Superior temporal gyrus (tissue), 1 donor: ENCODE measurements around the gene TBC1D5.
"Not testable (repeated sequence)": the region's sequence is repeated elsewhere in the genome, so short reads cannot be mapped to it uniquely, and the experiment has no call there.

Source experiments
- DNase-seq: peaks from one replicate; pipeline ENCODE4 v3.0.0-alpha.2; 2016; ENCODE audit errors: extremely low spot score

Gene TBC1D5

DNA sequence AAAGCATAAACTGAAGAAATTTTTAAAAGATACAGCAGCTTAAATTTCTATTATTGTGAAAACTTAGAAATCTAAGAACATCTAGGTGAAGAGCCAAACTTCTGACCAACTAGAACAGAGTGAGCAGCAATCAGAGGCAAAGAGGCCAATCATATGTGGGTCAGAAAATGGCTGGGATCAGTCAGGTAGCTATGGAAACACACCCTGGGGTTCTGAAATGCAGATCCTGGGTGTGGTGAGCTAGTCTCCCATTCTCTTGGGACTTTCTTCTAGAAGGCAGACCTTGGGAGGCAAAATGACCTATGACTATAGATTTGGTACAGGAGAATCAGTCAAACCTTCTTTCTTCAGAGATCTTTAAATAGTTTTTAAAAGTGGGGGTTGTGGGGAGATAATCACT is 385.8 kb downstream of the TBC1D5 start:
- DNase-seq, result no peak

DNA sequence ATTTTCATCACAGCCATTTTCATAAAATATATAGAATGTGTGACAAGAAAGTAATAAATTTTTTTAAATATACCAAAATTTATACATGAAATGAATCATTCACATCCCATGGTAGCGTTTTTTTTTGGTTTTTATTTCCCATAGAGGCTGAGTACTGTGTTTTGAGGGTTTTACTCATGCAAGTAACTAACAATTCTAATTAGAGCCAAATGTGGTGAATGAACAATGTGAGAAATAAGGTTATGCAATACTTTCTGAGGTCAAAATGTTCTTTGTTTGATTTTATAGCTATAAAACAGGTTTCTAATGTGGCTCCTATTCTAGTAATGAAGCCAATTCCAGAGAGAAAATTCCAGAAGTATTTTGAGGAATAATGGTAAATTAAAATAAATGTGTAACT is 386.8 kb downstream of the TBC1D5 start:
- DNase-seq, result no peak

DNA sequence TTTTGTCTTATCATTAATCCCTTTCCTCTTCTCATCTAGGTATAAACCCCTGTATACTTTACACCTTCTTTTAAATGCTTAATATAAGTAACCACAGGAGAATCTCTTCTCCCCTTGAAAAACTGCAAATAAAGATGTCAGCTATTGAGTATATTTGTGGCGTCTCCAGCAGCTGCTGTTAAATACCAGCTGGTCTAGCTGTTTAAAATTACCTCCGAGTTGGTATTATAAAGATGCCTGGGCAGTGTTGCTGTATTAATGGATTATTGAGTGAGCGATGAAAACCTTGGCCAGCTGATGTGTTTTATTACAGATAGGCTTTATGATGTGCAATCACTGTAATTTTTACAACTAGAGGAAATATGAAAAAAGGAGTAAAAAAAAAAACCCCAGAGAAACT is 388.1 kb downstream of the TBC1D5 start:
- no peak for DNase-seq

DNA sequence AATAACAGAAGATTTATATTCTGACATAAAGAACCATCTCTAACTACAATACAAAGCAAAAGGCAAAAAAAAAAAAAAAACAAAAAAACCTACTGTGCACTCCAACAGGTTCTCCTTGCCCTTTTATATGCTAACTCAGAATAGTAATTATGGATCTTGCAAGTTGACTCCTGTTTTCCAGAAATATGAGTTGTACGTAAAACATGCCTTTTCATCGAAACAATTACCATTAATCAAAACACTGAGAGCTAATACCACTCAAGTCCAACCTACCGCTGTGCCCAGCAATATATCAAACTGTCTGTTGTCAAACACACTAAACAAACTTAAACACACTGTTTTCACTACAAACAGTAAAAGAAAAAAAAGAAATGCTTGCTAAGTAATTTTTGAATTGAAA is 389.8 kb downstream of the TBC1D5 start:
- DNase-seq, result no peak

DNA sequence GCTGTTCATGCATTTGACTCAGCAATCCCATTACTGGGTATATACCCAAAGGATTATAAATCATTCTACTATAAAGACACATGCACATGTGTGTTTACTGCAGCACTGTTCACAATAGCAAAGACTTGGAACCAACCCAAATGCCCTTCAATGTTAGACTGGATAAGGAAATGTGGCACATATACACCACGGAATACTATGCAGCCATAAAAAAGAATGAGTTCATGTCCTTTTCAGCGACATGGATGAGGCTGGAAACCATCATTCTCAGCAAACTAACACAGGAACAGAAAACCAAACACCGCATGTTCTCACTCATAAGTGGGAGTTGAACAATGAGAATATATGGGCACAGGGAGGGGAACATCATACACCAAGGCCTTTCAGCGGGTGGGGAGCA is 391.2 kb downstream of the TBC1D5 start:
- DNase-seq, result not testable (repeated sequence)

DNA sequence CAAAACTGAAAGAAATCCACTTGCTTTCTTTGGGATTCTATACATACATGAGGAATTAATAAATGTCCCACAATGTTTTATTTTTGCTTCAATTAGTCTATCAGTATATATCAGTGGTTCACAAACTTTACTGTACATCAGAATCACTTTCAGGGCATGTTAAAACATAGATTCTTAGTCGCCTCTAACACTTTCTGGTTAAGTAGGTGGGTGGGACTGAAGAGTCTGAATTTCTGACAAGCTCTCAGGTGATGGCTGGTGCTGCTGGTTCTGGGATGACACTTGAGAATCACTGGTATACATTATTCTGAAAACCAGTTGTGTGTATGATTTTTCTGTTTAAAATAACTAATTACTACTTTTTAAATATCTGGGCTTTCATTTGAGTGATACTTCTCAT is 393.3 kb downstream of the TBC1D5 start:
- no peak for DNase-seq

DNA sequence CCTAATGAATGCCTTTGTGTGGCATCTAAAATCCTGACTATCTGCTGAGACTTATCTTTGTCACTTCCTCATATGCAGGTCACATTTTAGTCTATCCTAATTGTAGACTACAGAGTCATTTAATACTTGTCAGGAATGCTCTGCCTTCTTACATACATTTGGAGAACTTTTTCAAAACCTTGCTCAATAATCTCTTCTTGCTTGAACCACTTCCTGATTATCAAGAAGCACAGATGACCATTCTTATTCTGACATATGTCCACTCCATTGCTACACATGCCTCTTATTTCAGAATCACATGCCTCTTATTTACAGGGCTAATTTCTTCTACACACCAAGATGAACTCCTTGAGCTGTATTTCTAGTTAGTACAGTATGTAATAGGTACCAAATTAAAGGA is 400.3 kb downstream of the TBC1D5 start:
- no peak for DNase-seq

DNA sequence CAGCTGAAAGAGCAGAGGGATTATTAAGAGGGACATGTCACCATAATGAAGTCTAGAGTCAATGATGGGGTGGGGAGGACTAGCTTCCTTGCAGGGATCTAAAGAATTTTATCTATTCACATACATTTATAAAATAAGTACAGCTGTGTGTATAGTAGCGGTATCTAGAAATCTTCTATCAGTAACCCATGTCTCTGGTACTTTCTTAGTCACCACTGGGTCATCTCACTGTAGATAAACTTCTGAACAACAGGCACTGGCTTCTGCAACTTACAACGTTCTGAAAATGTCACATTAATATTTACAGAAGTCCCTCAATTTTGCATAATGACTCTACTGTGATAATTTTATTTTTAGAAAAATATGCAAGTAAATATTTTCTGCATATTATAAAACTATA is 401.7 kb downstream of the TBC1D5 start:
- DNase-seq, result no peak

DNA sequence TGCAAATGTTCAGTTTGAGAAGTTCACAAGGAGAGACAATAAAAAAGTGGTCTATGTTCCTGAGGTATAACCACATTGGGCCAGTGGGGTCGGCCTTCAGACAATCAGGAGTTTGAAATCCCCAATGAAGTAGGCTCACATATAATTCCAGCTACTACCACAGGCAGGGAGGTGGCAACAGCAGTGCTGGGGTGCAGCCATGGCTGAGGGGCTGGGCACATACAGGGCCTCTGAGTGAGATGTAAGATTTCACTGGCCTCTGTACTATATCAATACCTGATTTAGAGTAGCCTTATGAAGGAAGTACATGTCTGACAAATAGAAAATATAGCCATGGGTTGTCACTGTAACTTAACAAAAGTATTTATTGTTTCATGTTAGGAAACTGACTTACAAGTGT is 402.2 kb downstream of the TBC1D5 start:
- DNase-seq, result no peak

DNA sequence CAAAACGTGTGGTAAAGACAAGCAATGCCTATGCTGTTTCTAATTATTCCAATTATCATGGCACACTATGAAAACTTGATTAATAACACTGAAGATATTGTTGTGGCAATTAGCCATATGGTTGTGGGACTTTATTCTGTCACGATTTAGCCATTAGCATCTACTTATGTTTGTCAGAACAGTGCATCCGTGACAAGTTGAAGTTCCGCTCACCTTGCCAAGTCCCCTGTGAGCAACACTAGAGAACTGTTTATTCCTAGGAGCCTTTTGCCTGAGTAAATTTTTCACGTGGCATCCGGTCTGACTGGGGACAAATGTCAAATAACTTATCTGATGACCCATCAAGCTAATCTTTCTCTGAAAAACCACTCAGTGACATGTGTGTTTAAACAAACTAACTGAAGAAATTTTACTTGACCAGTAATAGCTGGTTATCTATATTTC is 403.3 kb downstream of the TBC1D5 start:
- no peak for DNase-seq

DNA sequence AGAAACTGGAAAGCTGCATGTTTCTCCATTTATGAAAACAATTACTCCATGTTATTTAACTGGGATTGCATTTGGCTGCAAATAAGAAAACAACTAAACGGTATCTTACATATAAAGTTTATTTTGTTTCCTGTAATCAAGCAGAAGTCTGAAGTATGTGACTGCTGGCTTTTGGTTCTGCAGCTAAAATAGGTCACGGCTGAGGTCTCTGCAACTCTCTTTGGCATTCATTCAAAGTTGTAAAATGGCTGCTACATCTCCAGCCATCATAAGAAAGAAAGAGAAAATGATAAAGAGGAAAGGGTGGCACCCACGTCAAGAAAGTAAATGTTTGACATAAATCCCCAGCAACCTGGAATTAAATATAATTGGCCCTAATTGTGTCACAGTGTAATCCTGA is 406.1 kb downstream of the TBC1D5 start:
- no peak for DNase-seq

DNA sequence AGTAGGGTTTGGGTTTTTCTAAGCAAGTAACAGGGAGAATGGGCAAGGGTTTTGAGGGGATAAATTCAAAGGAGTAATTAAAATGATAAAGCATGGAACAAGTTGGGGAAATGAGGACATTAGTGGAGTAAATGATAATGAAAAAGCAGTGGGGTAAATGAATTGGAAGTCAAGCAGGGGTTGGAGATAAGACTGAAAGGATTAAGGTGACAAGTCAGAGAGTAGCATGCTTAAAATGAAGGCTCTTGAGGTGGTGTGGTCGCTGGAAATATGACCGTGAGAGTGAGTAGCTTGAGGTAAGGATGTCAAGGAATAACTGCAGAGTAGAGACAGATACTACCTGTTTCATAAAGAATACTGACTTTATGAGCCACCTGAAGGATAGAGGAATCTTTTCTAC is 408.5 kb downstream of the TBC1D5 start:
- no peak for DNase-seq

DNA sequence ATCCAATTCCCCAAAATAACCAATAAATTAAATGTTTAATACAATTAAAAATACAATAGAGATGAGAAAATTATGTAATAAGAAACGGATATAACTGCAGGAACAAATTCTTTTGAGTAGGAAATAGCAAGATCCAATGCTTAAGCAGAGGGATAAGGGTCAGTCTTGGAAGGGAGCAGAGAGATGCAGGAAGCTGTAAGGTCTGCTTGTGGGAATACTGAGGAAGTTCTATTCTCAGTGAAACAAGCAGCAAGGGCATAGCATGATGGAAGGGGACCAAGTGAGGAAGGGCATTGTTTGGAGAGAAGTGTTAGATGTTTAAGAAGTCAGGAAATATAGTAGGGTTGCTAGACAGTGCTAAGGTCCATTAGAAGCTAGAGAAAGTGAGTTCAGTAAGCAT is 409.0 kb downstream of the TBC1D5 start:
- DNase-seq, result no peak

DNA sequence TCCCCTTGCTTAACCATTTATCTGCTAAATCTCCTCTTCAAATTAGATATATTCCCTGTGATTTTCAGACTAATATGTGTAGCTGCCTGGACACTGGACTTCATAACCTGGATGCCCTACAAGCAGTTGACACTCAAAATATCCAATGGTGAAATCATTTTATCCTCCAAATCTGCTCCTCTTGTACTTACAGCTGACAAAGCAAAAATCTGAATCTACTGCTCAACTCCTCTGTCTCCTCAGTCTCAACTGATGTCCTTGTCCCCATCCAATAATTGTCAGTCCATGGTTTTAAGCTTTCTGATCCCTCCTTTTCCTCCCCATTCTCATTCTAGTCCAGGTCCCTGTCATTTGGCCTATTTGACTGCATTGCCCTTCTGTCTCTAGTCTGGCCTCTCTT is 411.8 kb downstream of the TBC1D5 start:
- no peak for DNase-seq

DNA sequence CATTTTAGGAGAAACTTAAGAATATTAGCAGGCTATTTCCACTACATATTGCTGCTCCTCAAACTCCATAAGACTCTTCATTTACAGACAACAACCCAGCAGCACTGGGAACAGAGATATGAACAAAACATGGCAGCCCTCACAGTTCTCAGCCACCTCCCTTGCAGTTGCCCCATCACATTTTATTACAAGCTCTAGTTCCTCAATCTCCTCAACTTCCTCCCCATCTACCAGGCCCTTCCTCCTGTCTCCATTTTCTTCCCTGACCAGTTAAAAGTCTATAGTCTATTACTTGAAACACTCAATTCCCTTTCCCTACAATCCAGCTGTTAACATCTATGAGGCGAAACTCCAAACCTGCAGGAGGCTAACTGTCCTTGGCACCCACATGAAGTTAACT is 412.5 kb downstream of the TBC1D5 start:
- DNase-seq, result no peak

DNA sequence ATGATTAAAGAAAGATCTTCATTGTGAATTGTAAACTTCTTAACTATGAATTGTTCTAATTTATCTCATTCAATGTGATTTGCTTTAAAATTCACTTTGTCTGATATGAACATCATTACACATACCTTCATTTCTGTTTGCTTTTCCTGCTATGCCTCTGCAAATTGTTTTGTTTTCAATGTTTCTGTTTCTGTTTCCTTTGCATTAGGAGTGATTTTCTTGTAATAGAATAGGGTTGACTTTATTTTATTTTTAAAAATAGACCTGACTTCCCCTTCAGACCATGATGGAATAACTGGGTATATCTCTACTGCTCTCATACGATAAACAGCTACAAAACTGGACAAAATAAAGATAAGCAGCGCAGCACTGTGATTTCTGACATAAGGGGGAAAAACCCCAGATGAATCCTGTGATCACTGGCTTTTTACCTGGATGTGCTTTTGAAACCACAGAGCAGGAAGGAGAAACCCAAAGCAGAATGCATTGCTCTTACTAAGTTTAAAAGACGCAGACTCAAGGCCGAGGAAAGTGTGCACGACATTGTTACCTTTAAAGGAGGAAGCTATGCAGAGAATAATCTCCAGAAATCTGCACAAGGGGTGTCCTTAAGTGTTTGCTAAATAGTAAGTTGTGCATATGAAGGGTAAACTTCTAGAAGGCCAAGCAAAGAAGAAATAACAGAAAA is 420.2 kb downstream of the TBC1D5 start:
- DNase-seq, result no peak

DNA sequence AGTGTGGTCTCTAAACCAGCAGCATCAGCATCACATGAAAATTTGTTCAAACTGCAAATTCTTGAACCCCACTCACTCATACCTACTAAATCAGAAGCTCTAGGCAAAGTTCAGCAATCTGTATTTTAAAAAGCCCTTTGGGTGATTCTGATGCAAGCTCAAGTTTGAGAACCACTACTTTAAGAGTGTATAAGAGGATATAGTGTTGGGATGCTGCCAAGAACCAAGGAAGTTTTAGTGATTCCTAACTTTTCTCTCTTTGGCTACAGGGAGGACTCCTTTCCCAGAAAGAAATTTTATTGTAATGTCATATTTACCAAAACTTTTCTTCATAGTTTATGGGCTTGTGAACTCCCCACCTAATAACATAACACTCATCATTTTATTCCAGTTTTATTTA is 422.2 kb downstream of the TBC1D5 start:
- no peak for DNase-seq

DNA sequence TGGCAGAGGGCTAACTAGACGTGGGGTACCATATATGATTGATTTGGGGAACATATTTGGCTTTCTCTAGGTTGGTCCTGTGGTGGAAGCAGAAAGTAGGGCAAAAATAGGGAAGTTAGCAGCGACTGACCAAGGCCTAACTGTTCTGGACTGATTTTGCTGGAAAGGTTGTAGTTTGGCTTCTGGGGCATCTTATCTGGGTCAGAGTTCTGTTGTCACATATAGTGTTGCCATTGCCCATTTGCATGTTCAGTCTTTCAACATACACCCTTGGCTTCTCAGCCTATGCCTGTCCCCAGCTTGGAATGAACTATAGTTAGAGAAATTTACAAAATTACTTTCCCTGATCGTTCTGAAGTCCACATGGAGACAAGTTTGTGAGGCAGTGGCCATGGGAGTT is 426.5 kb downstream of the TBC1D5 start:
- no peak for DNase-seq

DNA sequence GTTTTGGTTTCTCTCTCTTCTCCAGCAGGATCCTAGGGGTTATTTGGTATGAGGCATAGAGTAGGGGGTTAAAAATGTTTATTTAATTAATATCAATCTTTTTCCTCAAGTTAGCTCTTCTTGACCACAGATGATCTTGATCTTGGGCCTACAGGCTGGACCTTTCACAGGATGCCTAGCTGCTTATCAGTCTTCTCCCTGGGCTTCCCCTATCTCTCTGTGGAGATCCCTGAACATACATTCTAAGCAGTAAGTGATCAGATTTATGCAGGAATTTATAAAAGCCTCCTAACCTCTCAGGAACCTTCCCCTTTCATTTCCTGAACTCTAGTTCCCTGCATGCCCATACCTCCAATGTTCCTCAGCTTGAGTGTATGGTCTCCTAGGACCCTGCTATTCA is 428.3 kb downstream of the TBC1D5 start:
- no peak for DNase-seq

DNA sequence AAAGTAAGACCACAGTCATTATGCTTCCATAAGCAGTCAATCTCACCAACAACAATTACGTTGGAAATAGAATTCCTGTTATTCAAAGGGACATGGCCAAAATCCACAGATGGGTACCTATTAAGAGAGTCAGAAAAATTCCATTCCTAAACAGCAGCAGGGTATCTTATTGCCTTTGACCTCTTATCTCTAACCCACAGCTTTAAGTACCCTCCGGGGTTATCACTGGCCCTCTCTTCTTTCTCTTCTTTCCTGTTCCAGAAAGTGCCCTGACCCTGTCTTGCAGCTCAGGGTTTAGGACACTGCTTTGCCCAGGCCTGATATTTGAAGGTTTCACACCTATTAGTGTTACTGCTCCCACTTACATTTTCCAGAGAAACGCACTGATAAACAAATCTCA is 428.7 kb downstream of the TBC1D5 start:
- no peak for DNase-seq

DNA sequence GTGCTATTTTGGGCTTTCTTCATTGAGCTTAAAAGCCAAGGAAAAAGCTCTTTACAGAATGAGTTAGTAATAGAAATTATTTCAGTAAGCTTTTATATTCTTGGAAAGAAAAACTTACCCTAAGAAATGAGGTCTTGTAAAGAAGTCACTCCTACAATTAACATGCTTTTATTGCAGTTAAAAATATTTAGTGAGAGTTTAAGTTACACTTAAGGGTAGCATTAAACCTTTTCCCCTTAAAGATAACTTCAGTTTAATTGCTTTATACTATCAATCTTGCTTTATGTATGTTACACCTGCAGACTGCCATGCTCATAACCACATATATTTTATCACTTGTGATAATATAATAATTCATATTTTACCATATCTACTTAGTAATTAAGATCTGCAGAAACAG is 431.4 kb downstream of the TBC1D5 start:
- DNase-seq, result no peak

DNA sequence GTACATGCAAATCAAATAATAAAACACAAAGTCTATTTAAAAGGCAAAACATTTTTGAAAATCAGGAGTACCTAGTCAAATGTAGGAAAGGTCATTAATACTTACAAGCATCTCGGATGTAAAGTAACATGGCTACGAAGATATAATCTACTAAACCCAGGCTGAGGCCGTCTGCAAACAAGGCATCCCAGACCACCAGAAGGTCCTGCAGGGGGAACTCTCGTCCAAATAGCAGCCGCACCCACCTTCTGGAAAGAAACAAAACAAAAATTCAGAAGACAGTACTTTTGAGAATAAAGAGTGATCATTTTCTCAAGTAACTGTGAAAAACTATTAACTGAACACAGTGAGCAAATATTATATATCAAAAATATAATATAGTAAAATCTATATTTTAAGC is 434.5 kb downstream of the TBC1D5 start:
- DNase-seq, result no peak

DNA sequence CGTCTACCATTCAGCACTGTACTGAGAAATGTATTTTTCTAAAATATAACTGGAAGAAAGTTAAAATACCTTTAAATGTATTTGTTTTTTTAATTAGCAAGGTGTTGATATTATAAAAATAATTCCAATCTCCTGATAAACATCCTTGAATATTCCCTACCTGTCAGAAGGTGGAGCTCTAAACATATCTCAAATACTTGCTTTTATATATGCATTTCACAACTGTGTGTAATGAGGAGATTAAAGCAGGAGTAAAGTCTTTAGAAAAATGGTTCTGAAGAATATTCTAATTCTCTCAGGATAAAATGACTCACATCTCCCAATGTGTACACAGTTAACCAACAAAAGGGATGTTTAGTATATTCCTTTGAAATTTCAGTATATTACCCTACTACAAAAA is 434.9 kb downstream of the TBC1D5 start:
- no peak for DNase-seq

DNA sequence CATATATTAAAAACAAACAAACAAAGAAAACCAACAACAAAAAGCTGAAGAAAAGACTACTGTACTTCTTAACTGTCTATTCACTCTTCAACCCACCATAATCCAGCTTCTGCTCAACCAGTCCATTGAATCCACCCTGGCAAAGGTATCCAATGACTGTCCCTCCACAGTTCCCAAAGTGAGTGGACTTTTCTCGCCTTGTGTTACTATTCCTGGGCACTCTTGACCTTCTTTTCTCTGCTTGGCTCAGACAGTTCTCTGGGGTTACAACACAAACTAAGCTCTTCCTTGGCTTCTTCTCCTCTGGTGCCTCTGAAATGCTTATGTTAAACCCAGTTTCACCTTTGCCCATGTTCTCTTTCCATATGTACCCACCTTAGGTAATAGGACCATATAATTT is 437.5 kb downstream of the TBC1D5 start:
- DNase-seq, result no peak
